Endothelial cell of umbilical vein (primary cell): ENCODE data around the gene MYH11. TPM values are rescaled to one million over a fixed set of nuclear protein-coding genes. Genes with fewer than 3 reads are reported as not detected.

Experiments used
- BruUV-seq: library from RNA; stranded (reverse); fragments of 400-500 nt; replicated peaks from 2 replicates; lab custom pipeline; 2021; lab: Mats Ljungman, UMichigan
- CTCF ChIA-PET: fragments of 300-600, 350-600 bp; sonication (Branson Sonifier 250); formaldehyde crosslinking; loops from one replicate; lab custom pipeline; 2021; ENCODE audit warnings: antibody characterized with exemption, inconsistent platforms; lab: Charles Lee
- POLR2A ChIA-PET: fragments of 300-600, 350-600 bp; sonication (Branson Sonifier 250); formaldehyde crosslinking; loops from one replicate; lab custom pipeline; 2021; ENCODE audit warnings: antibody characterized with exemption, inconsistent platforms; lab: Charles Lee
- DNase-seq: peaks from one replicate; pipeline ENCODE4 v3.0.0-alpha.2; 2011; ENCODE audit warnings: low read depth, low spot score
- FAIRE-seq: peaks from 2 replicates; lab custom pipeline; 2011; peaks lifted over from hg19 to GRCh38; lab: Jason Lieb, UNC
- H2AFZ ChIP-seq: 2 replicates; pipeline ENCODE4 v1.6.0; 2012; ENCODE audit warnings: low read depth, low read length, control low read depth, inconsistent platforms
- H3K27ac ChIP-seq: 2 replicates; pipeline ENCODE4 v1.5.1; 2011; ENCODE audit warnings: low read depth, mild to moderate bottlenecking, control low read depth, low read length, moderate library complexity; ENCODE audit not compliant: insufficient read depth
- H3K27me3 ChIP-seq, 2 experiments: 2 replicates each; pipeline versions ENCODE4 v1.6.0 to v1.6.1; 2011; ENCODE audit warnings: low read length in 2 of 2, mixed read lengths in 1 of 2; ENCODE audit not compliant: control insufficient read depth in 2 of 2, insufficient read depth in 2 of 2
- H3K36me3 ChIP-seq, 2 experiments: 2 replicates in 1 of 2; 3 replicates in 1 of 2; pipeline ENCODE4 v1.5.1; 2011; ENCODE audit warnings: low read length in 2 of 2, mild to moderate bottlenecking in 1 of 2, moderate library complexity in 1 of 2; ENCODE audit not compliant: control insufficient read depth in 2 of 2, insufficient read depth in 2 of 2; ENCODE audit errors: extremely low read depth in 1 of 2
- H3K4me1 ChIP-seq: 3 replicates; pipeline ENCODE4 v1.5.1; 2011; ENCODE audit warnings: mild to moderate bottlenecking, low read length; ENCODE audit not compliant: control insufficient read depth, insufficient read depth; ENCODE audit errors: extremely low read depth
- H3K4me2 ChIP-seq: 2 replicates; pipeline ENCODE4 v1.6.1; 2011; ENCODE audit warnings: low read length, control low read depth, mixed read lengths; ENCODE audit not compliant: insufficient read depth
- H3K4me3 ChIP-seq, 3 experiments: fragments of 200-600 bp in 1 of 3; sonication (generic), shearing (Covaris generic) in 1 of 3; replicated peaks in 1 of 3; 2 replicates each; pipeline ENCODE4 v1.5.1; 2011 to 2016; ENCODE audit warnings: control low read depth in 3 of 3, low read length in 3 of 3, mild to moderate bottlenecking in 2 of 3, inconsistent platforms in 1 of 3, low read depth in 1 of 3, moderate library complexity in 1 of 3; ENCODE audit not compliant: insufficient read depth in 1 of 3
- H3K79me2 ChIP-seq: 2 replicates; pipeline ENCODE4 v1.6.0; 2012; ENCODE audit warnings: low read length, inconsistent platforms; ENCODE audit not compliant: control insufficient read depth, insufficient read depth
- H3K9ac ChIP-seq: replicated peaks from 2 replicates; pipeline ENCODE3; 2011; ENCODE audit warnings: low read length, control low read depth; ENCODE audit not compliant: insufficient read depth; ENCODE audit errors: extremely low read depth
- H3K9me1 ChIP-seq: replicated peaks from 3 replicates; pipeline ENCODE4 v1.6.0; 2011; ENCODE audit warnings: mild to moderate bottlenecking, low read length; ENCODE audit not compliant: control insufficient read depth, insufficient read depth; ENCODE audit errors: extremely low read depth
- H3K9me3 ChIP-seq: replicated peaks from 2 replicates; pipeline ENCODE4 v1.5.1; 2012; ENCODE audit warnings: low read length, inconsistent platforms; ENCODE audit not compliant: control insufficient read depth, insufficient read depth
- H4K20me1 ChIP-seq: replicated peaks from 2 replicates; pipeline ENCODE3; 2011; ENCODE audit warnings: mild to moderate bottlenecking, low read length; ENCODE audit not compliant: control insufficient read depth, insufficient read depth; ENCODE audit errors: extremely low read depth
- CTCF ChIP-seq, 2 donors: IDR thresholded peaks; 1 replicate in 1 of 2; 2 replicates in 1 of 2; pipeline ENCODE4 v1.5.1; 2011; ENCODE audit warnings: low read length in 2 of 2, mild to moderate bottlenecking in 2 of 2, moderate library complexity in 2 of 2, control low read depth in 1 of 2, inconsistent platforms in 1 of 2, low read depth in 1 of 2; ENCODE audit not compliant: insufficient read depth in 1 of 2; ENCODE audit errors: extremely low read depth in 1 of 2
- EZH2 ChIP-seq: IDR thresholded peaks from 2 replicates; pipeline ENCODE4 v1.6.1; 2012; ENCODE audit warnings: borderline replicate concordance, low read depth, mild to moderate bottlenecking, moderate library complexity, low read length, inconsistent platforms; ENCODE audit not compliant: severe bottlenecking
- FOS ChIP-seq: IDR thresholded peaks from 2 replicates; pipeline ENCODE4 v1.6.1; 2011; ENCODE audit warnings: mild to moderate bottlenecking, low read length, moderate library complexity, borderline replicate concordance; ENCODE audit not compliant: insufficient read depth
- JUN ChIP-seq: IDR thresholded peaks from 2 replicates; pipeline ENCODE4 v1.6.1; 2011; ENCODE audit warnings: borderline replicate concordance, low read depth; ENCODE audit not compliant: insufficient read length, insufficient read depth
- MAX ChIP-seq: IDR thresholded peaks from 2 replicates; pipeline ENCODE4 v1.6.1; 2011; ENCODE audit not compliant: insufficient read depth, insufficient read length
- MYC ChIP-seq: IDR thresholded peaks from one replicate; pipeline ENCODE4 v1.6.1; 2011; ENCODE audit warnings: mild to moderate bottlenecking, low read depth, low read length
- POLR2A ChIP-seq: IDR thresholded peaks from 2 replicates; pipeline ENCODE4 v1.6.1; 2012; ENCODE audit warnings: low read depth, mild to moderate bottlenecking, control low read depth, low read length
- POLR2AphosphoS5 ChIP-seq: IDR thresholded peaks from 2 replicates; pipeline ENCODE4 v1.6.1; 2012; ENCODE audit warnings: low read depth, mild to moderate bottlenecking, control low read depth, low read length, moderate library complexity; ENCODE audit not compliant: insufficient read depth
- dilution Hi-C: fragments of 300-500 bp; cut with MboI; formaldehyde crosslinking; loops from one replicate; pipeline ENCODE4 v1.15.0; 2019; ENCODE audit warnings: low sequenced_read_pairs; ENCODE audit not compliant: extremely low pct_ligation_motif_present
- intact Hi-C: fragments of 100-400 bp; cut with micrococcal nuclease; formaldehyde crosslinking; loops from one replicate; pipeline ENCODE4 v1.10.0; 2022
- polyA plus RNA-seq, 4 experiments: library from polyadenylated mRNA; depleted of rRNA in 3 of 4; stranded (reverse) in 3 of 4; unstranded in 1 of 4; fragments of >200 nt; gene quantifications; 2 replicates each; pipeline versions ENCODE4 v1.2.1 to v1.2.3, GENCODE V29; 2011 to 2012; ENCODE audit warnings: missing spikeins in 1 of 4
- total RNA-seq: library from RNA; stranded (reverse); gene quantifications from 2 replicates; pipeline ENCODE4 v1.2.3, GENCODE V29; 2021

MYH11 gene
- total and polyA plus RNA-seq, 2 donors (not counting 3 experiments of a cell fraction or from before 2014, with no cell fraction given), result not detected

DNA sequence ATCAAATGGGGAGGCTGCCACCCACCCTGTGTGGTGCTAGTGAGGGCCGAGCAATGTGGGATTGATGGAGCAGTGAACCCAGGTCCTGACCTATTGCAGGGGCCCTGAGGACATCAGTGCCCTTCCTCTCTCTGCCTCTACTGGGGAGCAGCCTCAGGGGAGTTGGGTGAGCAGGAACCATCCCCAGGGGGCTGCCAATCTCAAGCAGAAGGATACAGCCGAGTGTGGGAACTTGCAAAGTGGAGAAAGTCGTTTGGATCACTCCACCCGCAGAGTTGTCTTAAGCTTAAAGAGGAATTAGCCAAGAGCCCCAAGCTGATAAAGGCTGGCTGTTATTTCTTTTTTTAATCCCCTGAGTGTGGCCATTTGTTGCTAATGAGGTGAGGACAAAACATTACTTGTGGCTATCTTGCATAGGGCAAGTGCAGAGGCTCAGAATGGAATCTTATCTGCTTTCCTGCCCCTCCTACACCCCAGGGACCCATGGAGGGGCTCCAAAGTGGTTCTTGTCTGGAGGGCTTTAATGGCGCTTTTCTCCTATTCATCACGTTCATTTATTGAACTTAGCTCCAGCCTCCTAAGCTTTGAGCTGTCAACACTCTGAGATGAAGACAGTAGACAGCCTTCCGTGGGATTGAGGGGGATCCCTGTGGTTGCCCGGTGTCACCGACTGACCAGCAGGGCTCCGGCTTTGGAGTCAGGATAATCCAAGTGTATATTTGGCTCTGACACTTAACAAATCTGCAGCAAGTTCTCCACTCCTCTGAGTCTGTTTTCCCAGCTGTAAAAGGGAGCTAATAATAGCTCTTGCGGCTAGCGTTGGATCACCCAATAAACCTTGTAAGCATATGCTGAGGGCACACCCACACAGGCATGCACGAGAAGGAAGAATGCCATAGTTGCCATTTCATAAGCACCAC, 45.1 kb downstream of the MYH11 start:
- H3K27me3 ChIP-seq, result peaks cover 10 to 29% of the 10 kb centered on the region in 2 experiments
- dilution Hi-C loops (no loop called here), intact Hi-C loops (no loop called here)
- CTCF ChIA-PET, result interaction anchor here (5.1 kb wide), 1 partner anchor 10 kb away, joined by 68 read pairs; no protein-coding TSS in a partner anchor
- FAIRE-seq, result no peak
- no peaks in the 10 kb centered on the region for H4K20me1 ChIP-seq
- H3K9me1 ChIP-seq, result no peaks in the 10 kb centered on the region
- no peaks in the 10 kb centered on the region for H3K4me1 ChIP-seq
- DNase-seq, result no peak
- H3K9me3 ChIP-seq, result no peaks in the 10 kb centered on the region
- no peak overlapping the region for H3K27ac ChIP-seq
- H3K9ac ChIP-seq, result no peak overlapping the region
- H3K79me2 ChIP-seq, result no peaks in the 10 kb centered on the region
- no peak overlapping the region for H3K4me2 ChIP-seq
- no peak overlapping the region for H2AFZ ChIP-seq
- POLR2A ChIA-PET, result interaction anchor here (1.1 kb wide), 1 partner anchor 77 kb away, joined by 6 read pairs; the partner anchor contains the start of gene CEP20
- no TSS peak for BruUV-seq
- no peak overlapping the region for H3K4me3 ChIP-seq
- no peaks in the 10 kb centered on the region for H3K36me3 ChIP-seq
- TF ChIP-seq FOS, result no peak
- no peak for TF ChIP-seq POLR2A
- TF ChIP-seq MYC, result no peak
- TF ChIP-seq EZH2, result no peak

GRCh38 chr16:15810949-15811348, 45.9 kb downstream of the MYH11 start:
- Histone ChIP-seq H3K27me3 (peaks cover 10 to 27% of the 10 kb centered on the region in 2 experiments), H3K9me1 (no peaks in the 10 kb centered on the region), H3K79me2 (no peaks in the 10 kb centered on the region), H3K4me2 (no peak overlapping the region), H3K9me3 (no peaks in the 10 kb centered on the region), H3K4me1 (no peaks in the 10 kb centered on the region), H3K4me3 (no peak overlapping the region), H2AFZ (no peak overlapping the region), H3K27ac (no peak overlapping the region), H3K36me3 (no peaks in the 10 kb centered on the region), H4K20me1 (no peaks in the 10 kb centered on the region), H3K9ac (no peak overlapping the region)
- TF ChIP-seq MYC (no peak), MAX (no peak), POLR2AphosphoS5 (no peak), FOS (no peak), EZH2 (no peak), JUN (no peak), CTCF (IDR thresholded peaks at IDR 0.05; ENCODE audit: extremely low read depth in 1 of 2, insufficient read depth in 1 of 2, low read depth in 1 of 2, low read length in 2 of 2) (no peak), POLR2A (no peak)
- ChIA-PET CTCF (interaction anchor here (0.6 to 5.1 kb wide), 3 partner anchors 11 to 68 kb away, joined by 3 to 68 read pairs (median 3); no protein-coding TSS in a partner anchor), POLR2A (no interaction called here)
- dilution Hi-C loops, result no loop called here
- BruUV-seq, result no TSS peak
- no peak for FAIRE-seq
- intact Hi-C loops, result no loop called here
- DNase-seq, result no peak
